ENCODE results near the gene CTTNBP2.

GRCh38 chr7:117705630-117706029 lies 167.6 kb downstream of the CTTNBP2 start:
- TF ChIP-seq CTCF (IDR thresholded peaks at IDR 0.05) (no peak), EZH2 (IDR thresholded peaks at IDR 0.05; ENCODE audit: borderline replicate concordance, insufficient read depth, low read depth, low read length, poor library complexity, severe bottlenecking) (no peak)
